BLaER1 treated with 17β-estradiol and CSF1 and Interleukin-3, amounts not matched to agents 10 nM and 100 nM (cell line): ENCODE results near the gene ITPA.

Experiments used
- H3K27ac ChIP-seq, 11 experiments: shearing (Covaris generic); formaldehyde crosslinking; 2 replicates each; pipeline ENCODE4 v1.8.1; 2022
- H3K27me3 ChIP-seq, 11 experiments: shearing (Covaris generic); formaldehyde crosslinking; 2 replicates each; pipeline ENCODE4 v1.8.1; 2022
- H3K36me3 ChIP-seq, 11 experiments: shearing (Covaris generic); formaldehyde crosslinking; 2 replicates each; pipeline ENCODE4 v1.8.1; 2022
- H3K4me1 ChIP-seq, 10 experiments: shearing (Covaris generic); formaldehyde crosslinking; 2 replicates each; pipeline ENCODE4 v1.8.1; 2022
- H3K4me2 ChIP-seq, 11 experiments: shearing (Covaris generic); formaldehyde crosslinking; 2 replicates each; pipeline ENCODE4 v1.8.1; 2022
- H3K4me3 ChIP-seq, 10 experiments: shearing (Covaris generic); formaldehyde crosslinking; 2 replicates each; pipeline ENCODE4 v1.8.1; 2022
- H3K9ac ChIP-seq, 11 experiments: shearing (Covaris generic); formaldehyde crosslinking; 2 replicates each; pipeline ENCODE4 v1.8.1; 2022
- H3K9me3 ChIP-seq, 11 experiments: shearing (Covaris generic); formaldehyde crosslinking; replicated peaks in 1 of 11; 2 replicates each; pipeline ENCODE4 v1.8.1; 2022
- H4K20me1 ChIP-seq, 11 experiments: shearing (Covaris generic); formaldehyde crosslinking; 2 replicates each; pipeline ENCODE4 v1.8.1; 2022
- Cebpa-rat ChIP-seq, 11 experiments: shearing (Covaris generic); IDR thresholded peaks; 2 replicates each; pipeline ENCODE4 v1.8.1; 2022

The ITPA gene

GRCh38 chr20:3273371-3273770 lies 64.1 kb downstream of the ITPA start:
- no peak for TF ChIP-seq Cebpa-rat (IDR thresholded peaks at IDR 0.05)
- Histone ChIP-seq H3K4me2 (no peak overlapping the region), H3K4me3 (no peak overlapping the region), H4K20me1 (peaks cover 0 to 15% (median 0%) of the 10 kb centered on the region in 11 experiments; a peak in 3 of 22 replicates), H3K9ac (no peak overlapping the region), H3K9me3 (no peaks in the 10 kb centered on the region), H3K36me3 (peaks cover 54 to 100% (median 85%) of the 10 kb centered on the region in 11 experiments), H3K4me1 (no peaks in the 10 kb centered on the region), H3K27ac (no peak overlapping the region), H3K27me3 (no peaks in the 10 kb centered on the region)
